Renal cortical epithelial cell (primary cell): ENCODE data around the gene SOX13. TPM values are rescaled to one million over a fixed set of nuclear protein-coding genes. Genes with fewer than 3 reads are reported as not detected.

Experiments used
- DNase-seq: peaks from one replicate; pipeline ENCODE4 v3.0.0-alpha.2; 2011; ENCODE audit warnings: low read depth
- total RNA-seq: library from RNA; depleted of rRNA; stranded (reverse); fragments of >200 nt; gene quantifications from 2 replicates; pipeline ENCODE4 v1.2.3, GENCODE V29; 2014

Gene SOX13
- total RNA-seq, 1 donor from 2014 or later: 11.5 TPM

DNA sequence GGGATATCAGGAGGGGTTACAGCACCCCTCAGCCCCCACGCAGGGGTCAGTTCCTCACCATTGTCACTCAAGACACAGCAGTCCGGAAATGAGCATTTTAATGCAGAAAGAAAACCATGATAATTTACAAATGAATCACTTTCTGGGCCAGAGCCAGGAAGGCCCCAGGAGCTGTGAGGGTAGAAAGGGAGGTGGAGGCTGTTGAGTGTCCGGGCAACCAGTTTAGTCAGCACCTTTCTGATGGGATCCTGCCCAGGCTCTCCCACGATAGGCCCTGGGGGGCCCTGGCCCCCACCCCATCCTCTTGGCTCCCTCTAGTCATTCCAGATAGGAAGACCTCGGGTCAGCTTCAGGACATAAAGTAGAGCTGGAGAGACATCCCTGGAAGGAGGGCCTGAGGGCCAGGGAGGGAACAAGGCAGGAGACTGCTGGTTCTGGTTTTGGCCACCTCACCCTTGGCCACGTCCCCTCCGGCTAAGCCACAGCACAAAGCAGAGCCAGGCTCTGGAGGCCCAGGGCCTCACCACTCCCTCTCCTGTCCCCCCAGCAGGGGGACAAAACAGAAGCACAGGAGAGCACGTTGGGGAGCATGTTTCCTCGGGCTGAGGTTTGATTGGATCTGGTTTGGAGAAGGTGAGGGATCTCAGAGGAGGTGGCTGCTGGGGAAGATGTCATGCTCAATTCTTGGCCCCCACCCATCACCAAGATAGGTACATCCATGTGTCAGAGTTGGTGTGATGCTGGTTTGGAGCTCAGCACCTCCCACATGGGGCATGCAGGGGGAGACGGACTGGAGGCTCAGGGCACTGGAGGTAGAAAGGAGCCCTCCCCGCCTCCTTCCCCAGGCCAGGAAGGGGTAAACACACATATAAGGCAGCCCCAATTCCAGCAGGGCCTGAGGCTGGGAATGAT, 58.3 kb downstream of the SOX13 start:
- DNase-seq: peak; percentile 84

- no peak for DNase-seq
Measured at GRCh38 chr1:204131978-204132377, 59.1 kb downstream of the SOX13 start.

DNA sequence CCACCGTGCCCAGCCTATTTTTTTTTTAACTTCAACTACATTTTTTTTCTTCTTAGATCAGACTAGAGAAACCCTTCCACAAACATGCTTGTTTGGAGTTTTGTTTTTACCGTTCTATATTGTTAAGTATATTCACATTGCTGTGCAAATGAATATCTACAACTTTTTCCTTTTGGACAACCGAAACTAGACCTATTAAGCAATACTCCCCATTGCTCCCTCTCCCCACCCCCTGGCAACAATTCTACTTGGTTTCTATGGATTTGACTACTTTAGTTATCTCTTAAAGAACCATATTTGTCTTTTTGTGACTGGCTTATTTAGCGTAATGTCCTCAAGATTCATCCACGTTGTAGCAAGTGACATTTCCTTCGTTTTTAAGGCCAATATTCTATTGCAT, 59.8 kb downstream of the SOX13 start:
- no peak for DNase-seq

DNA sequence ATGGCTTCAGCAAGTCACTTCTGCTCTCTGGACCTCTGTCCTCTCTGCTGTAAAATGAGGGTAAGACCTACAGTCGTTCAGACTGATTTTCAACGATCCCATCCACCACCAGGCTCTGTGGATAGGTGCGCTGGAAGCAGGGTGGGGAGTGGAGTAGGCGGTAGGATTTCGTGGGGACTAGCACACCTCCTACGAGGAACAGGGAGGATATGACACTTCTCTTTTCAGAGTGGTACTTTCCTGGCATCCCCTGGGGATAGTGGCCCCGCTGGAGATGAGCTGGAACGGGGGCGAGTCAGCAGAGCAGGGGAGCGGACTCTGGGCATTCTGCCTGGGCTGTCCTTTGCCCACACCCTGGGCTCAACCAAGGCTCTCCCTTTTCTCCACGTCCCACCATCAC, 61.2 kb downstream of the SOX13 start:
- DNase-seq: no peak

GRCh38 chr1:204136814-204137213, 63.9 kb downstream of the SOX13 start:
- no peak for DNase-seq

DNA sequence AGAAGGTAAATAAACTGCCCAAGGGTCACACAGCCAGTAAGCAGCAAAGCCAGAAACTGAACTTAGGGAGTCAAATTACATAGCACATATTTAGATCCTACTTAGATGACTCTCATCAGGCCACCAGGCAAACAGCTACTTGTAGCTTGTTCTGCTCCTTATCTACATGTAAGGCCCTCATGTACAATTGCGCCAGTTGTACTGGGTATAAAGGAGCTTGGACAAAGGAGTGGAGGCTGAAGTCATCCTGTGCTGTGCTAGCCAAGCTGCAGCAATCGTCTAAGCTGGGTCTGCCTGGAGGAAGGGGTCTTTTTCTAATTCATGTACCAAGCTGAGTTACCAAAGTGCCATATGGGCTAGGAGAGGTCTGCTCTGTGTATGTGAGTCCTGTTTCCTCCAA, 66.2 kb downstream of the SOX13 start:
- no peak for DNase-seq

DNA sequence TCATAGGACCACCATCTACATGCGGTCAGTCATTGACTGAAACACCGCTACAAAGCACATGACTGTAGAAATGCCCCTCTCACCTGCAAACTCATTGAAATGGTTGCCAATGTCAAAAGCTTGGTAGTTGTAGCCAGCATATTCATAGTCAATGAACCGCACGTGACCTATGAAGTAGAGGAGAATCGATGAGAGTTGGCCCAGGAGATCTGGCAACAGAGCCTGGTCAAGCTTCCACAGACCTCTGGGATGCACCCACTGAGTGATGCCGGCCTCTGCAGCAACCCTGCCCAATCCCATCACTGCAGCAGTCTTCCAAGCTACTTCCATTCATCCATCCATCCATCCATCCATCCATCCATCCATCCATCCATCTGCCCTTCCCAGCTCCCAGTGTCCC, 67.0 kb downstream of the SOX13 start:
- DNase-seq: no peak

GRCh38 chr1:204141131-204141530, 68.2 kb downstream of the SOX13 start:
- no peak for DNase-seq

- DNase-seq: no peak
Measured at GRCh38 chr1:204142032-204142974, 69.4 kb downstream of the SOX13 start.

GRCh38 chr1:204143276-204144041, 70.5 kb downstream of the SOX13 start:
- DNase-seq: no peak

- no peak for DNase-seq
Measured at GRCh38 chr1:204145033-204145504, 72.2 kb downstream of the SOX13 start.

GRCh38 chr1:204146309-204146708, 73.4 kb downstream of the SOX13 start:
- DNase-seq: no peak

DNA sequence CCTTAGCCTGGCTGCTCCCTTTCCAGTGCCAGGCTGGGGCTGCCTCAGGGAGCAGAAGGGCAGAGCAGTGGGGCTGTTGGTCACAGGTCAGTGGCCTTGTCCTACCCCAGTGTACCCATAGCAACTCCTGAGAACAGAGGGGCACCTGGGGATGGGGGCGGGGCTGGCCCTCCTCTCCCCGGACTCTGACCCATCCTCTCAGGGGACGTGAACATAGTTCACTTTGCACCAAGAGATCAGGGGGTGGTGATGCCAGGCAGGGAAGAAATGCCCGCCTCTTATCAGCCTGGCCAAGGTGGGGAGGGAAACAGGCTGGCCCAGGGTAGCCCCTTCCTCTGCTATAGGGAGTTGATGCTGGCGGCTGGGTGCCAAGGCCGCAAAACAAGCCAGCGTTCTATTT, 74.0 kb downstream of the SOX13 start:
- DNase-seq: no peak

DNA sequence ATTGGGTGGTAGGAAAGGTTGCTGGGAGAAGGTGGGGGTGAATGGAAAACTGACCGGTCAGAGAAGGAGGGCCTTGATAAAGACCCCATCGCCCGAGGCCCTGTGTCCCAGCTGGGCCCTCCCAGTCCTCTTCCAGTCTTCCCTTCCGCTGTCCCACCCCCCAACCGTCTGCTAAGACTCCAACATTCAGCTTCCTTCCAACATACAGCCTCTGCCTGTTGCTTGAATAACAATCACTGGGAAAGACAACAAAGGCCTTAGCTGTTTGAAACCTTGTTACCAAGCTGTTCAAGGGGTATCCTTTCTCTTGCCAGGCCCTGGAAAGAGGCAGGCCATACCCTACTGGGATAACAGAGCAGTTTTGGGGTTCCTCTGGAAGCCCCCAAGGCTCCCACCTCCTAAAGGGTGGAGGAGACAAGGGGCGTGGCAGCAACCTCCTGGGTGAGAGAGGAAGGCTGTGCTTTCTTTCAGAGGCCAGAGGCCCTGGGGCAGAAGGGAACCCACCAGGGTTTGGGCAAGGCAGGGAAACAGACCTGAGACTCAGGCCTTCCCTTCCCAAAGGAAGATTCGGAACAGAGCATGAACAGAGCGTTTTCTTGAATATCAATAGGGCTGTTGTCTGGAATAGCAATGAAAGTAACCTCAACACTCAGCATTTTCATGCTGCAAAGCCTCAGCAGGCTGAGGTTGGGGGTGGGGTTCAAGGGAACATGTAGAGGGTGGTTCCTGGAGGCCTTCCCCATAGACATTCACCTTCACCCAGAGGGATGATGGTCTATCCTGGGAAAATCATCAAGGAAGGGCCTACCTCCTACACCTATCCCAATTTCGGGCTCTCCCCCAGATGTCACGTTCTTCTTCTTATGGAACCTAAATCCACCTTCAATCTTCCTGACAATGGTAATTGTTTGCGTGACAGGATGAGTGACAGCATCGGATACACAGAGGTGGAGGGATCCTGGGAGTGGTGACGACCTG, 74.8 kb downstream of the SOX13 start:
- DNase-seq: no peak

- no peak for DNase-seq
Measured at GRCh38 chr1:204149107-204149506, 76.2 kb downstream of the SOX13 start.

- peak; percentile 22 for DNase-seq
Measured at GRCh38 chr1:204149635-204150565, 77.0 kb downstream of the SOX13 start.

DNA sequence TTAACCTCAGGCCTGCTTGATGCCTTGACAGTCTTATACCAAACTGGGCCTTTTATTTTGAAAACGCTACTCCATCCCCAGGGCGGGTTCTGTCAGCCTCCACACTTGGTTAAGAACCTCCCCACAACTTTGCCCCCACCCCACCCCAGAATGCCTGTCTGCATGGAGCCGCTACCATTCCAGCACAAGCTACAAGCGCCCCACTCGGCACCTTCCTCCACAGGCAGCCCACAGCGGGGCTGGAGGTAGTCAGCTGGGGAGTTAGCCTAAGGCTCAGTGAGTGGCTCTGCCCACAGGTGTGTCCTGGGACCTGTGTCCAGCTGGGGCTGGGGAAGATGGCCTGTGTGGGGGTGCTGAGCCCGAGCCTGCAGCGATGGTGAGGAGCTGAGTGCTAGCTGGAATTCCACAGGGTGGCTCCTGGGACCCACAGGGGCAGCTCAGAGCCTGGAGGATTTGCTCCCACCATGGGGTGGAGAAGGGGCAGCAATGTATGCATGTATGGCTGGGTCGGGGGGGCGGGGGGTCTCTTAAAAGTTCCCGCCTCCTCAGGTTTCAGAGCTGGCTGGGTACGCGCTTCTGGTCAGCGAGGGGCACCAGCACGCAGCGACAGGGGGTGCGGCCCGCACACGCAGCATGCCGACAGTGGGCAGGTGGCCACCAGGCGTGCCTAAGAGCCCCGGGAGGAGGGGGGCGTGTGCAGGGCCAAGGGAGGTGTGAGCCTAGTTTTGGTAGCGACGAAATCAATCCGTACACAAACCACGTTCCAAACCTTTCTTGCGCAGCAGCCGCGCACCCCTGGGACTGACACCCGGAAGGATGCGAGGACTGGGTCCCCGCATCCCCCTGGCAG, 78.0 kb downstream of the SOX13 start:
- peak; percentile 21 for DNase-seq

DNA sequence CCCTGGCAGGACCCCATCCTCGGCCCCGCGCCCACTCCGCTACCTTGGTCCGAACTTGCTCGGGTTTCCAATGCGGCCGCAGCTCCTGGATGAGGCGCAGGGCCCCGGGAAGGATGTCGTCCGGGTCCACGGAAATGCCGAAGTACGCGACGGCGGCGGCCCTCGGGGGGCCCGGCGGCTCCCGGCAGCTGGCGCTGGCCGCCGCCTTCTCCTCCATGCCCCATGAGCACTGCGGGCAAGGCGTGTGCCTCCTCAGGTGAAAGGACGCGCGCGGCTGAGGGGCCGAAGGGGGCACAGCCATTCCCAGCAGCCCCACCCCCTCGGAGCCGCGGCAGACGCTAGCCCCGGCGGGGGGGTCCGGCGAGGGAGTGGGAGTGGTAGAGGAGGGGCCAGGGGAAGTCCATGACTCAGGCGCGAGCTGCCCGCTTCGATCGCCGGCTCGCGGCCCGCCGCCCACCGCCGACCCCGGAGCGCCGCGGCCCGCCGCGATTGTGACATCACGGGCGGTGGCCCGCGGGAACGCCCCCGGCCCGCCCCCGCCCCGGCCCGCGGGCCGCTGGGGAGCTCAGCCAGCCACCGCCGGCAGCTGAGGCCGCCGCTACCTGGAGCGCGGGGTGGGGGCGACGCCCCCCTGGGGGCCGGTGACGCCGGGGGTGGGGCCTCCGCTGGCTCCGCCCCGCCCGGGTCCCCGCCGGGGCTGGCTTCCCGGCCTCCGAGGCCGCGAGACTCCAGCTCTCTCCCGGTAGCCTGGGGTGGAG, 78.8 kb downstream of the SOX13 start, which contains the start of gene ETNK2:
ETNK2 (minus strand) TSS at position 493 of the 758 bp plus-strand sequence; CDS start at position 301, 192 bp downstream.
- no peak for DNase-seq
